Measurements from ENCODE around the gene CCDC157. TPM values are rescaled to one million over a fixed set of nuclear protein-coding genes. Genes with fewer than 3 reads are reported as not detected.
"Not testable (repeated sequence)": the region's sequence is repeated elsewhere in the genome, so short reads cannot be mapped to it uniquely, and the experiment has no call there.

Gene CCDC157
- total RNA-seq, 1 donor from 2014 or later = 0.53 TPM

DNA sequence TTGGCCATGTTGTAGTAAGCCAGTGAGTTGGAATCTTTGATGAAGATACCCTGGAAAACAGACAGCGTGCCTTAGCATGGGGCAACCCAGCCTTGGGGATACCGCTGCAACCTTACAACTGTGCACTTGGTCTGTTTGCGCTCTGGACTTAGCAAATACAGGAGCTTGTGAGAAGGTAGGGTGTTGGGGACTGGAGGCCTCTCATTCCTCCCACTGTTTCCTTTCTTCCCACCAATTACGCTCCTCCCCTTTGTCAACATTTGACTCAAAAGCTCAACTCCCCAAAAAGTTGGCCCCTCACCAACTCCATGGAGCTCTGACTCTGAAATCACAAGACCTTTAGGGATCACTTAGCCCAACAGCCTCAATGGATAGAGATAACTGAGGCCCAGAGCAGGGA is 22.2 kb upstream of the CCDC157 start:
- DNase-seq (ENCODE audit: low read depth) = no peak
- no peak for TF ChIP-seq CTCF (IDR thresholded peaks at IDR 0.05; ENCODE audit: insufficient read depth, low read length, severe bottlenecking)
- Histone ChIP-seq H3K27me3 (ENCODE audit: control insufficient read depth, insufficient read depth, low read length) (no peaks in the 10 kb centered on the region), H3K4me3 (ENCODE audit: low read depth, low read length) (no peak overlapping the region), H3K36me3 (ENCODE audit: control insufficient read depth, insufficient read depth, low read length) (peaks cover 39% of the 10 kb centered on the region)
- peak; percentile 62 for FAIRE-seq

- DNase-seq (ENCODE audit: low read depth) (no peak), FAIRE-seq (no peak)
- H3K27me3 ChIP-seq (ENCODE audit: control insufficient read depth, insufficient read depth, low read length) = no peaks in the 10 kb centered on the region
- no peak for TF ChIP-seq CTCF (IDR thresholded peaks at IDR 0.05; ENCODE audit: insufficient read depth, low read length, severe bottlenecking)
- H3K36me3 ChIP-seq (ENCODE audit: control insufficient read depth, insufficient read depth, low read length) = peaks cover 42% of the 10 kb centered on the region
- no peak overlapping the region for H3K4me3 ChIP-seq (ENCODE audit: low read depth, low read length)
Measured at GRCh38 chr22:30335236-30335635, 21.6 kb upstream of the CCDC157 start.

- FAIRE-seq = no peak
- H3K27me3 ChIP-seq (ENCODE audit: control insufficient read depth, insufficient read depth, low read length) = no peaks in the 10 kb centered on the region
- DNase-seq (ENCODE audit: low read depth) = no peak
- H3K4me3 ChIP-seq (ENCODE audit: low read depth, low read length) = no peak overlapping the region
- TF ChIP-seq CTCF (IDR thresholded peaks at IDR 0.05; ENCODE audit: insufficient read depth, low read length, severe bottlenecking) = no peak
- H3K36me3 ChIP-seq (ENCODE audit: control insufficient read depth, insufficient read depth, low read length) = peaks cover 51% of the 10 kb centered on the region
Measured at GRCh38 chr22:30336752-30337460, 19.9 kb upstream of the CCDC157 start.

DNA sequence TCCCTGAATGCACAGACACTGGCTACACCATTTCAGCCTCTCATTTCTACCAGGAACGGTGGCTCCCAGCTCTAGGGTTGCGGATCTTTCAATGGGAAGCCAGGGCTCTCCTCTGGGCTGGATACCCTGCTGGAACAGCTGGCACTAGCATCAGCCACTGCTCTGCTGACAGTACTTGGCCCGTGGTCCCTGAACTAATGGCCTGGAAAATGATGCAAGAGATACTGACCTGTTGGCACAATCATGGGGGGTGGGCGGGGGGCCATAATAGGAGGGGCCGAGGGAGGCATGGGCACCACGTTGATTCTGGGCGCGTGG is 19.4 kb upstream of the CCDC157 start:
- DNase-seq (ENCODE audit: low read depth) (no peak), FAIRE-seq (no peak)
- Histone ChIP-seq H3K27me3 (ENCODE audit: control insufficient read depth, insufficient read depth, low read length) (no peaks in the 10 kb centered on the region), H3K36me3 (ENCODE audit: control insufficient read depth, insufficient read depth, low read length) (peaks cover 55% of the 10 kb centered on the region), H3K4me3 (ENCODE audit: low read depth, low read length) (no peak overlapping the region)
- TF ChIP-seq CTCF (IDR thresholded peaks at IDR 0.05; ENCODE audit: insufficient read depth, low read length, severe bottlenecking) = no peak

GRCh38 chr22:30338341-30338740 is 18.5 kb upstream of the CCDC157 start:
- DNase-seq (ENCODE audit: low read depth); FAIRE-seq; H3K27me3 ChIP-seq (ENCODE audit: control insufficient read depth, insufficient read depth, low read length); H3K4me3 ChIP-seq (ENCODE audit: low read depth, low read length): not testable (repeated sequence)
- H3K36me3 ChIP-seq (ENCODE audit: control insufficient read depth, insufficient read depth, low read length) = peaks cover 57% of the 10 kb centered on the region

GRCh38 chr22:30338802-30339201 is 18.0 kb upstream of the CCDC157 start:
- Histone ChIP-seq H3K4me3 (ENCODE audit: low read depth, low read length) (no peak overlapping the region), H3K36me3 (ENCODE audit: control insufficient read depth, insufficient read depth, low read length) (peaks cover 57% of the 10 kb centered on the region), H3K27me3 (ENCODE audit: control insufficient read depth, insufficient read depth, low read length) (no peaks in the 10 kb centered on the region)
- DNase-seq (ENCODE audit: low read depth) = no peak
- TF ChIP-seq CTCF (IDR thresholded peaks at IDR 0.05; ENCODE audit: insufficient read depth, low read length, severe bottlenecking) = no peak
- FAIRE-seq = no peak
